IMR-90 (cell line): ENCODE results near the gene DSCAML1. TPM values are rescaled to one million over a fixed set of nuclear protein-coding genes. Genes with fewer than 3 reads are reported as not detected.

ENCODE experiments used
- ATAC-seq: fragments of 200-7000 bp; cut with Tn5 transposase; 2 replicates; pipeline ENCODE4 v1.9.1; 2020; ENCODE audit warnings: low read depth, mild to moderate bottlenecking, moderate library complexity
- BruUV-seq: library from RNA; stranded (reverse); fragments of 400-500 nt; replicated peaks from 2 replicates; lab custom pipeline; 2021; lab: Mats Ljungman, UMichigan
- CTCF ChIA-PET: fragments of 300-600 bp; formaldehyde crosslinking; extraction: SDS; loops from one replicate; lab custom pipeline; 2021; ENCODE audit warnings: antibody characterized with exemption; lab: Yijun Ruan, JAX
- POLR2A ChIA-PET: fragments of 300-600 bp; sonication (Branson Sonifier 250); formaldehyde crosslinking; loops from one replicate; lab custom pipeline; 2022; ENCODE audit warnings: antibody characterized with exemption; ENCODE audit not compliant: unreplicated experiment; lab: Charles Lee
- DNase-seq: peaks from one replicate; pipeline ENCODE4 v3.0.0; 2013
- H2AFZ ChIP-seq: replicated peaks from 2 replicates; pipeline ENCODE3; 2013; ENCODE audit warnings: low read length, mild to moderate bottlenecking; ENCODE audit not compliant: poor library complexity
- H2AK5ac ChIP-seq: 2 replicates; pipeline ENCODE4 v1.6.1; 2013; ENCODE audit warnings: low read depth, low read length, inconsistent platforms
- H2AK9ac ChIP-seq: replicated peaks from 2 replicates; pipeline ENCODE3; 2013; ENCODE audit warnings: mild to moderate bottlenecking, low read depth, low read length, moderate library complexity; ENCODE audit not compliant: poor library complexity
- H2BK120ac ChIP-seq: 2 replicates; pipeline ENCODE4 v1.6.1; 2013; ENCODE audit warnings: low read depth, low read length, inconsistent platforms
- H2BK15ac ChIP-seq: 3 replicates; pipeline ENCODE4 v1.6.1; 2013; ENCODE audit warnings: low read depth, low read length, inconsistent platforms
- H2BK20ac ChIP-seq: 2 replicates; pipeline ENCODE4 v1.6.1; 2013; ENCODE audit warnings: low read depth, mild to moderate bottlenecking, inconsistent platforms, low read length, moderate library complexity
- H2BK5ac ChIP-seq: 2 replicates; pipeline ENCODE4 v1.6.1; 2013; ENCODE audit warnings: mild to moderate bottlenecking, low read depth, low read length, inconsistent platforms; ENCODE audit not compliant: poor library complexity, severe bottlenecking
- H3K14ac ChIP-seq: replicated peaks from 2 replicates; pipeline ENCODE4 v1.6.1; 2013; ENCODE audit warnings: low read depth, low read length, inconsistent platforms
- H3K18ac ChIP-seq: 2 replicates; pipeline ENCODE4 v1.6.1; 2013; ENCODE audit warnings: low read depth, low read length, control low read depth
- H3K23ac ChIP-seq: 2 replicates; pipeline ENCODE4 v1.6.1; 2013; ENCODE audit warnings: low read depth, low read length, inconsistent platforms
- H3K27ac ChIP-seq: 2 replicates; pipeline ENCODE4 v1.5.1; 2013; ENCODE audit warnings: mild to moderate bottlenecking, control low read depth, low read length; ENCODE audit not compliant: insufficient read depth
- H3K27me3 ChIP-seq: 2 replicates; pipeline ENCODE4 v1.6.1; 2013; ENCODE audit warnings: low read length; ENCODE audit not compliant: control insufficient read depth, insufficient read depth
- H3K36me3 ChIP-seq: 2 replicates; pipeline ENCODE4 v1.6.1; 2013; ENCODE audit warnings: low read length, mixed read lengths; ENCODE audit not compliant: control insufficient read depth, insufficient read depth
- H3K4ac ChIP-seq: 2 replicates; pipeline ENCODE4 v1.6.1; 2013; ENCODE audit warnings: low read depth, low read length, inconsistent platforms
- H3K4me1 ChIP-seq: 2 replicates; pipeline ENCODE4 v1.6.1; 2013; ENCODE audit warnings: low read length, mixed read lengths; ENCODE audit not compliant: control insufficient read depth, insufficient read depth
- H3K4me2 ChIP-seq: 2 replicates; pipeline ENCODE4 v1.6.1; 2013; ENCODE audit warnings: low read depth, mild to moderate bottlenecking, control low read depth, low read length, moderate library complexity
- H3K4me3 ChIP-seq: 2 replicates; pipeline ENCODE4 v1.5.1; 2013; ENCODE audit warnings: low read depth, mild to moderate bottlenecking, control low read depth, low read length, moderate library complexity; ENCODE audit not compliant: insufficient read depth
- H3K56ac ChIP-seq: 2 replicates; pipeline ENCODE4 v1.6.1; 2013; ENCODE audit warnings: low read length, inconsistent platforms; ENCODE audit not compliant: insufficient read depth; ENCODE audit errors: extremely low read depth
- H3K79me1 ChIP-seq, 2 experiments: 2 replicates each; pipeline ENCODE4 v1.6.1; 2013; ENCODE audit warnings: low read length in 2 of 2, inconsistent platforms in 1 of 2, low read depth in 1 of 2
- H3K9ac ChIP-seq: 2 replicates; pipeline ENCODE4 v1.6.1; 2013; ENCODE audit warnings: low read depth, low read length, control low read depth
- H3K9me1 ChIP-seq: 2 replicates; pipeline ENCODE4 v1.6.1; 2013; ENCODE audit warnings: low read length, inconsistent platforms; ENCODE audit not compliant: insufficient read depth
- H3K9me3 ChIP-seq: 2 replicates; pipeline ENCODE4 v1.6.1; 2013; ENCODE audit warnings: low read length; ENCODE audit not compliant: control insufficient read depth, insufficient read depth
- H4K20me1 ChIP-seq: 2 replicates; pipeline ENCODE4 v1.6.1; 2013; ENCODE audit warnings: low read length, inconsistent platforms; ENCODE audit not compliant: insufficient read depth
- H4K5ac ChIP-seq: 2 replicates; pipeline ENCODE4 v1.6.1; 2013; ENCODE audit warnings: mild to moderate bottlenecking, low read depth, low read length, control low read depth
- H4K8ac ChIP-seq, 2 experiments: 2 replicates each; pipeline ENCODE4 v1.6.1; 2013; ENCODE audit warnings: low read depth in 2 of 2, low read length in 2 of 2, control low read depth in 1 of 2, inconsistent platforms in 1 of 2
- H4K91ac ChIP-seq: 2 replicates; pipeline ENCODE4 v1.6.1; 2013; ENCODE audit warnings: low read depth, low read length, inconsistent platforms; ENCODE audit not compliant: insufficient read depth
- BHLHE40 ChIP-seq: fragments of 150-350 bp; IDR thresholded peaks from 2 replicates; pipeline ENCODE4 v1.6.1; 2016; ENCODE audit warnings: mild to moderate bottlenecking, low read depth, low read length
- CEBPB ChIP-seq: IDR thresholded peaks from 2 replicates; pipeline ENCODE4 v1.6.1; 2012; ENCODE audit warnings: low read depth, low read length, improper control_type of control experiment
- CHD1 ChIP-seq: IDR thresholded peaks from 2 replicates; pipeline ENCODE4 v1.6.1; 2012; ENCODE audit warnings: low read depth, low read length, improper control_type of control experiment
- CTCF ChIP-seq: conservative IDR thresholded peaks from 2 replicates; pipeline ENCODE4 v1.5.1; 2012; ENCODE audit warnings: mild to moderate bottlenecking, low read depth, low read length, improper control_type of control experiment
- ELK1 ChIP-seq: fragments of 150-350 bp; IDR thresholded peaks from 2 replicates; pipeline ENCODE4 v1.6.1; 2016; ENCODE audit warnings: low read depth, mild to moderate bottlenecking, low read length, moderate library complexity, borderline replicate concordance
- FOS ChIP-seq: fragments of 150-350 bp; IDR thresholded peaks from 2 replicates; pipeline ENCODE4 v1.6.1; 2016; ENCODE audit warnings: low read depth, low read length
- MAFK ChIP-seq: IDR thresholded peaks from 2 replicates; pipeline ENCODE4 v1.6.1; 2012; ENCODE audit warnings: low read depth, low read length, improper control_type of control experiment
- MAZ ChIP-seq: IDR thresholded peaks from 2 replicates; pipeline ENCODE4 v1.6.1; 2012; ENCODE audit warnings: low read depth, mild to moderate bottlenecking, low read length, improper control_type of control experiment, moderate library complexity, borderline replicate concordance
- MXI1 ChIP-seq: IDR thresholded peaks from 2 replicates; pipeline ENCODE4 v1.6.1; 2012; ENCODE audit warnings: low read depth, mild to moderate bottlenecking, low read length, moderate library complexity, borderline replicate concordance
- NFE2L2 ChIP-seq: fragments of 150-350 bp; IDR thresholded peaks from 2 replicates; pipeline ENCODE4 v1.6.1; 2016; ENCODE audit warnings: low read depth, mild to moderate bottlenecking, low read length
- POLR2A ChIP-seq: IDR thresholded peaks from 2 replicates; pipeline ENCODE4 v1.6.1; 2012; ENCODE audit warnings: mild to moderate bottlenecking, low read depth, low read length
- RAD21 ChIP-seq: IDR thresholded peaks from 2 replicates; pipeline ENCODE4 v1.6.1; 2012; ENCODE audit warnings: low read length, improper control_type of control experiment
- RCOR1 ChIP-seq: IDR thresholded peaks from 2 replicates; pipeline ENCODE4 v1.6.1; 2012; ENCODE audit warnings: mild to moderate bottlenecking, low read length, improper control_type of control experiment; ENCODE audit not compliant: insufficient replicate concordance
- RFX5 ChIP-seq: IDR thresholded peaks from 2 replicates; pipeline ENCODE4 v1.8.0; 2012; ENCODE audit warnings: low read depth, mild to moderate bottlenecking, low read length, moderate library complexity
- SMC3 ChIP-seq: fragments of 150-350 bp; IDR thresholded peaks from 2 replicates; pipeline ENCODE4 v1.6.1; 2016; ENCODE audit warnings: low read depth, mild to moderate bottlenecking, antibody characterized with exemption, low read length, moderate library complexity
- USF2 ChIP-seq: fragments of 150-350 bp; IDR thresholded peaks from 2 replicates; pipeline ENCODE4 v1.6.1; 2017; ENCODE audit warnings: mild to moderate bottlenecking, antibody characterized with exemption, low read length, low read depth
- WGBS, 2 experiments: methylation state at CpG; one replicate each; pipeline versions ENCODE4 v1.1.5 to v1.1.7; 2013; ENCODE audit warnings: missing lambda C conversion rate in 2 of 2; ENCODE audit not compliant: insufficient read length in 1 of 2; ENCODE audit errors: extremely low coverage in 2 of 2; 5-methylcytosine and 5-hydroxymethylcytosine counted together
- dilution Hi-C: fragments of 300-500 bp; cut with HindIII; formaldehyde crosslinking; loops from one replicate; pipeline ENCODE4 v1.14.3; 2018; ENCODE audit warnings: low sequenced_read_pairs; ENCODE audit not compliant: unreplicated experiment
- in situ Hi-C: fragments of 300-500 bp; cut with MboI; formaldehyde crosslinking; loops from 3 replicates; pipeline ENCODE4 v1.14.3; 2019; ENCODE audit warnings: low sequenced_read_pairs, inconsistent platforms, mixed read lengths
- intact Hi-C: fragments of 100-400 bp; cut with micrococcal nuclease; formaldehyde crosslinking; loops from 2 replicates; pipeline ENCODE4 v1.10.0; 2022
- polyA plus RNA-seq, 3 experiments: library from polyadenylated mRNA; depleted of rRNA; stranded (reverse); fragments of >200 nt; gene quantifications; 2 replicates each; pipeline ENCODE4 v1.2.3, GENCODE V29; 2012; ENCODE audit warnings: low replicate concordance in 1 of 3
- total RNA-seq: library from RNA; depleted of rRNA; stranded (reverse); fragments of >200 nt; gene quantifications from 2 replicates; pipeline ENCODE4 v1.2.3, GENCODE V29; 2012

The DSCAML1 gene
- total and polyA plus RNA-seq, 2 of the 4 experiments (the other 2 are of a cell fraction): not detected

- no peak overlapping the region for H2BK120ac ChIP-seq
- intact Hi-C loops: no loop called here
These were observed 183.5 kb downstream of the DSCAML1 start for GRCh38 chr11:117613521-117613920.

More at GRCh38 chr11:117613521-117613920, 183.5 kb downstream of the DSCAML1 start:
- ChIA-PET POLR2A (no interaction called here), CTCF (no interaction called here)
- no peak for TF ChIP-seq CEBPB
- no peak for TF ChIP-seq BHLHE40
- no peak for TF ChIP-seq MAZ
- TF ChIP-seq RAD21: no peak
- no peak for TF ChIP-seq MXI1
- no peak for TF ChIP-seq MAFK
- TF ChIP-seq CTCF: no peak
- TF ChIP-seq USF2: no peak
- no peak for TF ChIP-seq NFE2L2
- no peak for TF ChIP-seq RCOR1
- TF ChIP-seq ELK1: no peak
- no peak for TF ChIP-seq CHD1
- TF ChIP-seq RFX5: no peak
- no peak for TF ChIP-seq SMC3
- TF ChIP-seq POLR2A: no peak
- TF ChIP-seq FOS: no peak
- Histone ChIP-seq H3K27me3 (peaks cover 7% of the 10 kb centered on the region), H4K8ac (no peak overlapping the region), H3K4me2 (no peak overlapping the region), H2BK15ac (no peak overlapping the region), H3K23ac (no peak overlapping the region), H3K9me3 (no peaks in the 10 kb centered on the region), H3K4me3 (no peak overlapping the region), H2AK9ac (no peak overlapping the region), H3K4ac (no peak overlapping the region), H2BK5ac (no peak overlapping the region), H2AK5ac (no peak overlapping the region), H3K27ac (no peak overlapping the region), H3K18ac (no peak overlapping the region), H3K9ac (no peak overlapping the region), H4K91ac (no peak overlapping the region), H4K5ac (no peak overlapping the region), H3K9me1 (no peaks in the 10 kb centered on the region), H3K56ac (no peak overlapping the region), H2AFZ (no peak overlapping the region), H3K36me3 (no peaks in the 10 kb centered on the region), H4K20me1 (no peaks in the 10 kb centered on the region), H3K79me1 (no peaks in the 10 kb centered on the region), H3K4me1 (no peaks in the 10 kb centered on the region), H2BK20ac (no peak overlapping the region), H3K14ac (no peak overlapping the region)
- dilution Hi-C loops (no loop called here), in situ Hi-C loops (no loop called here)
- DNase-seq: no peak
- WGBS, 2 experiments: 0% methylated on average over 1 of the region's 6 CpGs; no CpG with 5 or more reads in 1 of the 2 experiments
- no TSS peak for BruUV-seq
- ATAC-seq: no peak
